Liver (tissue), 9 donors: ENCODE results near the gene CR1. TPM values are rescaled to one million over a fixed set of nuclear protein-coding genes. Genes with fewer than 3 reads are reported as not detected.
A peak's percentile ranks its signal among the peaks of the same experiment; 100 is the strongest.

Experiments used
- DNase-seq: peaks from one replicate; pipeline ENCODE4 v3.0.0-alpha.2; 2017; ENCODE audit warnings: low spot score
- H3K27ac ChIP-seq, 2 donors: one replicate each; pipeline ENCODE4 v1.7.0; 2013; ENCODE audit warnings: inconsistent platforms in 2 of 2, low read length in 2 of 2, control low read depth in 1 of 2, low read depth in 1 of 2, mild to moderate bottlenecking in 1 of 2
- H3K27me3 ChIP-seq, 4 donors: one replicate each; pipeline versions ENCODE4 v1.6.1 to v1.7.0; 2013; ENCODE audit warnings: low read length in 3 of 4, inconsistent platforms in 1 of 4, mild to moderate bottlenecking in 1 of 4, moderate library complexity in 1 of 4; ENCODE audit not compliant: control insufficient read depth in 4 of 4, insufficient read depth in 4 of 4
- H3K36me3 ChIP-seq, 4 donors: one replicate each; pipeline versions ENCODE4 v1.6.1 to v1.7.0; 2013; ENCODE audit warnings: low read length in 3 of 4, mild to moderate bottlenecking in 3 of 4, low read depth in 1 of 4, moderate library complexity in 1 of 4; ENCODE audit not compliant: control insufficient read depth in 4 of 4, insufficient read depth in 3 of 4
- H3K4me1 ChIP-seq, 4 donors: one replicate each; pipeline versions ENCODE4 v1.6.1 to v1.7.0; 2013; ENCODE audit warnings: low read length in 3 of 4, mild to moderate bottlenecking in 3 of 4, moderate library complexity in 1 of 4; ENCODE audit not compliant: control insufficient read depth in 4 of 4, insufficient read depth in 4 of 4
- H3K4me3 ChIP-seq, 3 donors: one replicate each; pipeline versions ENCODE4 v1.6.1 to v1.7.0; 2013; ENCODE audit warnings: low read length in 3 of 3, control low read depth in 1 of 3, low read depth in 1 of 3, mild to moderate bottlenecking in 1 of 3
- H3K9ac ChIP-seq, 2 donors: one replicate each; pipeline ENCODE4 v1.7.0; 2013; ENCODE audit warnings: low read length in 2 of 2, mild to moderate bottlenecking in 2 of 2, moderate library complexity in 2 of 2, control low read depth in 1 of 2, low read depth in 1 of 2
- H3K9me3 ChIP-seq, 4 donors: one replicate each; pipeline versions ENCODE4 v1.6.1 to v1.7.0; 2013; ENCODE audit warnings: low read length in 3 of 4; ENCODE audit not compliant: control insufficient read depth in 4 of 4
- ATF3 ChIP-seq: IDR thresholded peaks from 2 replicates; pipeline ENCODE4 v1.6.1; 2016; ENCODE audit warnings: antibody characterized with exemption
- CTCF ChIP-seq: fragments of 150-350 bp; IDR thresholded peaks from 2 replicates; pipeline ENCODE4 v1.5.1; 2017; ENCODE audit warnings: improper control_type of control experiment, low read depth, low read length; ENCODE audit not compliant: missing input control
- EGR1 ChIP-seq, 2 donors: IDR thresholded peaks; 2 replicates each; pipeline ENCODE4 v1.6.1; 2016 to 2018; ENCODE audit warnings: antibody characterized with exemption in 2 of 2, low read depth in 2 of 2
- FOXA2 ChIP-seq: IDR thresholded peaks from 2 replicates; pipeline ENCODE4 v1.6.1; 2016; ENCODE audit warnings: antibody characterized with exemption
- GABPA ChIP-seq, 2 donors: IDR thresholded peaks in 1 of 2; conservative IDR thresholded peaks in 1 of 2; 2 replicates each; pipeline ENCODE4 v1.6.1; 2016; ENCODE audit warnings: antibody characterized with exemption in 2 of 2, mild to moderate bottlenecking in 1 of 2, moderate library complexity in 1 of 2
- HNF4A ChIP-seq, 2 donors: conservative IDR thresholded peaks; 2 replicates each; pipeline ENCODE4 v1.6.1; 2016; ENCODE audit warnings: antibody characterized with exemption in 2 of 2, mild to moderate bottlenecking in 2 of 2
- HNF4G ChIP-seq: IDR thresholded peaks from 2 replicates; pipeline ENCODE4 v1.6.1; 2016; ENCODE audit warnings: antibody characterized with exemption
- JUND ChIP-seq, 2 donors: IDR thresholded peaks; 2 replicates each; pipeline ENCODE4 v1.6.1; 2016; ENCODE audit warnings: antibody characterized with exemption in 2 of 2
- NR2F2 ChIP-seq: IDR thresholded peaks from 2 replicates; pipeline ENCODE4 v1.6.1; 2016; ENCODE audit warnings: antibody characterized with exemption
- REST ChIP-seq: IDR thresholded peaks from 2 replicates; pipeline ENCODE4 v1.6.1; 2016; ENCODE audit warnings: antibody characterized with exemption, mild to moderate bottlenecking
- RXRA ChIP-seq, 2 donors: IDR thresholded peaks; 2 replicates each; pipeline ENCODE4 v1.6.1; 2017 to 2018; ENCODE audit warnings: antibody characterized with exemption in 2 of 2, mild to moderate bottlenecking in 1 of 2
- SP1 ChIP-seq: IDR thresholded peaks from 2 replicates; pipeline ENCODE4 v1.6.1; 2018; ENCODE audit warnings: antibody characterized with exemption, mild to moderate bottlenecking
- TAF1 ChIP-seq: conservative IDR thresholded peaks from 2 replicates; pipeline ENCODE4 v1.6.1; 2016; ENCODE audit warnings: antibody characterized with exemption, mild to moderate bottlenecking
- YY1 ChIP-seq: IDR thresholded peaks from 2 replicates; pipeline ENCODE4 v1.6.1; 2016; ENCODE audit warnings: antibody characterized with exemption, mild to moderate bottlenecking
- ZBTB33 ChIP-seq: IDR thresholded peaks from 2 replicates; pipeline ENCODE4 v1.6.1; 2016; ENCODE audit warnings: antibody characterized with exemption
- WGBS: extraction: QIAGEN DNeasy Blood & Tissue Kit; methylation state at CpG from one replicate; pipeline ENCODE4 v1.1.7; 2013; 5-methylcytosine and 5-hydroxymethylcytosine counted together
- polyA plus RNA-seq, 2 donors: library from polyadenylated mRNA; stranded (reverse) in 1 of 2; unstranded in 1 of 2; fragments of 200-250 nt in 1 of 2; fragments of >200 nt in 1 of 2; fragmentation: Nextera tagmentation in 1 of 2; extraction: Ambion mirVana in 1 of 2; gene quantifications; one replicate each; pipeline versions ENCODE4 v1.2.1 to v1.2.3, GENCODE V29; 2013 to 2015
- total RNA-seq, 2 donors: library from RNA; depleted of rRNA; stranded (reverse); fragments of >200 nt; gene quantifications; one replicate each; pipeline ENCODE4 v1.2.3, GENCODE V29; 2014
- donor health status: healthy.
- donor health status: healthy.
- donor health status: healthy.
- donor health status: healthy.
- donor health status: healthy.

The CR1 gene
- total and polyA plus RNA-seq, 4 donors: 0.78 to 16.7 (median 7.4) TPM

GRCh38 chr1:207644166-207644851 is 148.4 kb downstream of the CR1 start:
- no peak overlapping the region for H3K27ac ChIP-seq
- TF ChIP-seq EGR1 (IDR thresholded peaks at IDR 0.05; ENCODE audit: low read depth in 2 of 2): no peak
- no peak for TF ChIP-seq TAF1
- TF ChIP-seq ATF3: no peak
- TF ChIP-seq HNF4G: no peak
- no peak for TF ChIP-seq FOXA2
- no peak for TF ChIP-seq NR2F2
- TF ChIP-seq HNF4A (conservative IDR thresholded peaks at IDR 0.05): no peak
- no peak for TF ChIP-seq GABPA (IDR thresholded peaks at IDR 0.05 in 1 of 2, conservative IDR thresholded peaks at IDR 0.05 in 1 of 2)
- no peak for TF ChIP-seq ZBTB33
- TF ChIP-seq JUND (IDR thresholded peaks at IDR 0.05): no peak
- no peak for TF ChIP-seq SP1
- no peak for TF ChIP-seq REST
- no peak for TF ChIP-seq RXRA (IDR thresholded peaks at IDR 0.05)
- TF ChIP-seq YY1: no peak
- TF ChIP-seq CTCF: no peak

More at GRCh38 chr1:207644166-207644851, 148.4 kb downstream of the CR1 start:
- Histone ChIP-seq H3K27me3 (no peaks in the 10 kb centered on the region), H3K36me3 (no peaks in the 10 kb centered on the region), H3K9me3 (no peaks in the 10 kb centered on the region), H3K4me3 (peak overlapping the region in 2 of 3 donors; percentile 57 to 81), H3K4me1 (peaks cover 2 to 14% (median 5%) of the 10 kb centered on the region in 4 donors), H3K9ac (no peak overlapping the region)
- no peak for DNase-seq
- 27% methylated on average over 9 of the region's 9 CpGs for WGBS
